ENCODE data around the gene KIRREL3. TPM values are rescaled to one million over a fixed set of nuclear protein-coding genes. Genes with fewer than 3 reads are reported as not detected.

Gene KIRREL3
- total and polyA plus RNA-seq, 2 donors (not counting 3 experiments of a cell fraction or from before 2014, with no cell fraction given): not detected

GRCh38 chr11:126653040-126653439, 347.5 kb downstream of the KIRREL3 start:
- no peaks in the 10 kb centered on the region for H3K27me3 ChIP-seq (ENCODE audit: control insufficient read depth in 2 of 2, insufficient read depth in 2 of 2, low read length in 2 of 2)
- no peak overlapping the region for H2AFZ ChIP-seq (ENCODE audit: low read depth, low read length)
- TF ChIP-seq EZH2 (IDR thresholded peaks at IDR 0.05; ENCODE audit: borderline replicate concordance, low read depth, low read length, severe bottlenecking): no peak
- no peak for TF ChIP-seq MYC (IDR thresholded peaks at IDR 0.05; ENCODE audit: low read depth, low read length)
- TF ChIP-seq POLR2A (IDR thresholded peaks at IDR 0.05; ENCODE audit: low read depth, low read length): no peak
- TF ChIP-seq MAX (IDR thresholded peaks at IDR 0.05; ENCODE audit: insufficient read depth, insufficient read length): no peak
- TF ChIP-seq CTCF (IDR thresholded peaks at IDR 0.05; ENCODE audit: extremely low read depth in 1 of 2, insufficient read depth in 1 of 2, low read depth in 1 of 2, low read length in 2 of 2): no peak
- no peak for TF ChIP-seq FOS (IDR thresholded peaks at IDR 0.05; ENCODE audit: borderline replicate concordance, insufficient read depth, low read length)
- no peak for TF ChIP-seq JUN (IDR thresholded peaks at IDR 0.05; ENCODE audit: borderline replicate concordance, insufficient read depth, insufficient read length, low read depth)
- no peak for TF ChIP-seq GATA2 (IDR thresholded peaks at IDR 0.05; ENCODE audit: insufficient read depth, insufficient read length, low read depth, low read length)
- no peak for TF ChIP-seq POLR2AphosphoS5 (IDR thresholded peaks at IDR 0.05; ENCODE audit: insufficient read depth, low read depth, low read length)
- H3K9ac ChIP-seq (replicated peaks; ENCODE audit: extremely low read depth, insufficient read depth, low read length): no peak overlapping the region
- intact Hi-C loops (cut with micrococcal nuclease) (no loop called here), dilution Hi-C loops (cut with MboI; ENCODE audit: extremely low pct_ligation_motif_present, low sequenced_read_pairs) (no loop called here)
- no peaks in the 10 kb centered on the region for H3K9me3 ChIP-seq (replicated peaks; ENCODE audit: control insufficient read depth, insufficient read depth, low read length)
- DNase-seq (ENCODE audit: low read depth, low spot score) (no peak), FAIRE-seq (no peak)
- no TSS peak for BruUV-seq (replicated peaks)
- H3K4me3 ChIP-seq (replicated peaks in 1 of 3; ENCODE audit: insufficient read depth in 1 of 3, low read depth in 1 of 3, low read length in 3 of 3): no peak overlapping the region
- POLR2A ChIA-PET: no interaction called here
- H3K4me2 ChIP-seq (ENCODE audit: insufficient read depth, low read length): no peak overlapping the region
- H3K36me3 ChIP-seq (ENCODE audit: control insufficient read depth in 2 of 2, extremely low read depth in 1 of 2, insufficient read depth in 2 of 2, low read length in 2 of 2): no peaks in the 10 kb centered on the region
- CTCF ChIA-PET: no interaction called here
- no peaks in the 10 kb centered on the region for H3K9me1 ChIP-seq (replicated peaks; ENCODE audit: control insufficient read depth, extremely low read depth, insufficient read depth, low read length)
- H4K20me1 ChIP-seq (replicated peaks; ENCODE audit: control insufficient read depth, extremely low read depth, insufficient read depth, low read length): no peaks in the 10 kb centered on the region
- no peaks in the 10 kb centered on the region for H3K4me1 ChIP-seq (ENCODE audit: control insufficient read depth, extremely low read depth, insufficient read depth, low read length)
- no peak overlapping the region for H3K27ac ChIP-seq (ENCODE audit: insufficient read depth, low read depth, low read length)
- H3K79me2 ChIP-seq (ENCODE audit: control insufficient read depth, insufficient read depth, low read length): no peaks in the 10 kb centered on the region

All from endothelial cell of umbilical vein (primary cell).